Activated CD4-positive, alpha-beta T cell treated with anti-CD3 and anti-CD28 coated beads, Interleukin-2, amount 50 U/mL, for 16 hours (primary cell): ENCODE results near the gene NFRKB.

Experiments used
- DNase-seq: peaks from one replicate; pipeline ENCODE4 v3.0.0-alpha.2; 2020

Gene NFRKB

GRCh38 chr11:129895126-129896041 lies at the start of gene NFRKB:
Gene NFRKB, minus strand, starts transcription at chr11:129895578. Its CDS starts 2,729 bp downstream, at chr11:129892849.
- DNase-seq, result peak; percentile 88

- no peak for DNase-seq
These were observed 49.3 kb upstream of the NFRKB start for GRCh38 chr11:129944696-129945095.

GRCh38 chr11:129943036-129943435 lies 47.7 kb upstream of the NFRKB start:
- DNase-seq, result no peak

GRCh38 chr11:129939510-129939909 lies 44.1 kb upstream of the NFRKB start:
- DNase-seq, result no peak

GRCh38 chr11:129938764-129939163 lies 43.4 kb upstream of the NFRKB start:
- DNase-seq, result no peak

GRCh38 chr11:129937592-129938238 lies 42.3 kb upstream of the NFRKB start:
- no peak for DNase-seq

GRCh38 chr11:129935723-129936122 lies 40.3 kb upstream of the NFRKB start:
- no peak for DNase-seq

- no peak for DNase-seq
These were observed 38.5 kb upstream of the NFRKB start for GRCh38 chr11:129933891-129934290.

- DNase-seq, result no peak
These were observed 37.9 kb upstream of the NFRKB start for GRCh38 chr11:129933262-129933661.

GRCh38 chr11:129932381-129933067 lies 37.1 kb upstream of the NFRKB start:
- DNase-seq, result no peak

GRCh38 chr11:129930743-129931142 lies 35.4 kb upstream of the NFRKB start:
- DNase-seq, result no peak

GRCh38 chr11:129930296-129930695 lies 34.9 kb upstream of the NFRKB start:
- no peak for DNase-seq

- DNase-seq, result no peak
These were observed 34.3 kb upstream of the NFRKB start for GRCh38 chr11:129929721-129930120.

GRCh38 chr11:129928923-129929692 lies 33.7 kb upstream of the NFRKB start:
- DNase-seq, result no peak

GRCh38 chr11:129922674-129923073 lies 27.3 kb upstream of the NFRKB start:
- no peak for DNase-seq

- DNase-seq, result no peak
These were observed 23.0 kb upstream of the NFRKB start for GRCh38 chr11:129918361-129918760.

- DNase-seq, result no peak
These were observed 21.9 kb upstream of the NFRKB start for GRCh38 chr11:129917231-129917630.

- no peak for DNase-seq
These were observed 15.9 kb upstream of the NFRKB start for GRCh38 chr11:129911298-129911697.

GRCh38 chr11:129910360-129910759 lies 15.0 kb upstream of the NFRKB start:
- DNase-seq, result no peak

GRCh38 chr11:129905402-129905801 lies 10.0 kb upstream of the NFRKB start:
- no peak for DNase-seq

- no peak for DNase-seq
These were observed 684 bp upstream of the NFRKB start for GRCh38 chr11:129896062-129896461.

- DNase-seq, result peak; percentile 18
These were observed 876 bp downstream of the NFRKB start for GRCh38 chr11:129894278-129895125.
